ENCODE data around the gene SMIM22.
"Not testable (repeated sequence)": the region's sequence is repeated elsewhere in the genome, so short reads cannot be mapped to it uniquely, and the experiment has no call there.

The SMIM22 gene

GRCh38 chr16:4780235-4780634, 14.9 kb upstream of the SMIM22 start:
- DNase-seq (ENCODE audit: low spot score), result no peak
- Histone ChIP-seq H3K4me3 (no peak overlapping the region), H3K27ac (no peak overlapping the region)
- no peak for TF ChIP-seq CTCF (IDR thresholded peaks at IDR 0.05)

- DNase-seq (ENCODE audit: low spot score), result no peak
These were observed 11.8 kb upstream of the SMIM22 start for GRCh38 chr16:4783251-4783950.

GRCh38 chr16:4783951-4784336, 11.2 kb upstream of the SMIM22 start:
- no peak for DNase-seq (ENCODE audit: low spot score)
- Histone ChIP-seq H3K4me3 (no peak overlapping the region), H3K27ac (no peak overlapping the region)
- no peak for TF ChIP-seq CTCF (IDR thresholded peaks at IDR 0.05)

More at GRCh38 chr16:4783251-4783950, 11.8 kb upstream of the SMIM22 start:
- H3K4me3 ChIP-seq, result no peak overlapping the region
- H3K27ac ChIP-seq, result no peak overlapping the region
- TF ChIP-seq CTCF (IDR thresholded peaks at IDR 0.05), result no peak

- DNase-seq (ENCODE audit: low spot score); H3K27ac ChIP-seq; H3K4me3 ChIP-seq: not testable (repeated sequence)
These were observed 10.7 kb upstream of the SMIM22 start for GRCh38 chr16:4784444-4784987.

- Histone ChIP-seq H3K27ac (no peak overlapping the region), H3K4me3 (no peak overlapping the region)
- TF ChIP-seq CTCF (IDR thresholded peaks at IDR 0.05), result no peak
- DNase-seq (ENCODE audit: low spot score), result no peak
These were observed 9.3 kb upstream of the SMIM22 start for GRCh38 chr16:4785758-4786433.

GRCh38 chr16:4787068-4787467, 8.1 kb upstream of the SMIM22 start:
- no peak for DNase-seq (ENCODE audit: low spot score)
- Histone ChIP-seq H3K4me3 (no peak overlapping the region), H3K27ac (no peak overlapping the region)
- no peak for TF ChIP-seq CTCF (IDR thresholded peaks at IDR 0.05)

GRCh38 chr16:4787627-4788482, 7.3 kb upstream of the SMIM22 start, which contains the start of gene SEPTIN12:
Gene SEPTIN12, minus strand, starts transcription at chr16:4788345. Its CDS starts 700 bp downstream, at chr16:4787645.
- Histone ChIP-seq H3K27ac (no peak within 1 kb of the TSS), H3K4me3 (no peak within 1 kb of the TSS)
- DNase-seq (ENCODE audit: low spot score), result no peak
- no peak for TF ChIP-seq CTCF (IDR thresholded peaks at IDR 0.05)

Data from coronary artery (tissue), 2 donors.